ENCODE data around the gene MAP9.

MAP9 gene

DNA sequence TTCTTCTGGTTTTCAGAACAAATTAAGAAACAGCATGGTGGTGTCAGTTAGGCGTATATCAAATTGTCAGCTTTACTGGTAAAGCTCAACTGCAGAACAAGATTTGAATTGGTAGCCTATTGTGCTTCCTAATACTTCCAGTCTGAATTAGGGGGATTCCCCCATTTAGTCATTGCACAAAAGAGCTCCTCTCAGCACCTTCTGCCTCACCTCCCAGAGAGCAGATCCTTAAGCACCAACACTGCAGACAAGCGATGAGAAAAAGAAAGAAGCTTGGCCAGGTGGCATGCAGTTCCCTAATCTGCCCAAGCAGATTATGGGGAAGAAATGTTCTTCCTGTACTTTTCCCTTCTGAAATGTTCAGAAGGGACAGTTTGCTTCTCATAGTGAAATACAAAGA is 9.2 kb downstream of the MAP9 start:
- H3K9me3 ChIP-seq (ENCODE audit: control insufficient read depth in 5 of 5, low read length in 5 of 5), result no peaks in the 10 kb centered on the region
- no peaks in the 10 kb centered on the region for H3K4me1 ChIP-seq (ENCODE audit: control insufficient read depth in 5 of 5, insufficient read depth in 5 of 5, low read length in 5 of 5)
- no peak overlapping the region for H3K9ac ChIP-seq (ENCODE audit: low read length in 5 of 5)
- H3K27me3 ChIP-seq (ENCODE audit: control insufficient read depth in 5 of 5, insufficient read depth in 4 of 5, low read length in 5 of 5), result no peaks in the 10 kb centered on the region
- no peak overlapping the region for H3K27ac ChIP-seq (ENCODE audit: low read depth, low read length)
- H3K4me3 ChIP-seq (ENCODE audit: low read depth in 1 of 5, low read length in 5 of 5), result no peak overlapping the region
- H3K36me3 ChIP-seq (ENCODE audit: control insufficient read depth in 5 of 5, insufficient read depth in 5 of 5, low read length in 5 of 5), result peaks cover 0 to 7% (median 0%) of the 10 kb centered on the region in 5 donors

- H3K27ac ChIP-seq (ENCODE audit: low read depth, low read length), result no peak overlapping the region
- H3K9ac ChIP-seq (ENCODE audit: low read length in 5 of 5), result no peak overlapping the region
- H3K9me3 ChIP-seq (ENCODE audit: control insufficient read depth in 5 of 5, low read length in 5 of 5), result no peaks in the 10 kb centered on the region
- no peaks in the 10 kb centered on the region for H3K4me1 ChIP-seq (ENCODE audit: control insufficient read depth in 5 of 5, insufficient read depth in 5 of 5, low read length in 5 of 5)
- H3K36me3 ChIP-seq (ENCODE audit: control insufficient read depth in 5 of 5, insufficient read depth in 5 of 5, low read length in 5 of 5), result no peaks in the 10 kb centered on the region
- no peak overlapping the region for H3K4me3 ChIP-seq (ENCODE audit: low read depth in 1 of 5, low read length in 5 of 5)
- no peaks in the 10 kb centered on the region for H3K27me3 ChIP-seq (ENCODE audit: control insufficient read depth in 5 of 5, insufficient read depth in 4 of 5, low read length in 5 of 5)
Measured at GRCh38 chr4:155353923-155354540, 22.7 kb downstream of the MAP9 start.

DNA sequence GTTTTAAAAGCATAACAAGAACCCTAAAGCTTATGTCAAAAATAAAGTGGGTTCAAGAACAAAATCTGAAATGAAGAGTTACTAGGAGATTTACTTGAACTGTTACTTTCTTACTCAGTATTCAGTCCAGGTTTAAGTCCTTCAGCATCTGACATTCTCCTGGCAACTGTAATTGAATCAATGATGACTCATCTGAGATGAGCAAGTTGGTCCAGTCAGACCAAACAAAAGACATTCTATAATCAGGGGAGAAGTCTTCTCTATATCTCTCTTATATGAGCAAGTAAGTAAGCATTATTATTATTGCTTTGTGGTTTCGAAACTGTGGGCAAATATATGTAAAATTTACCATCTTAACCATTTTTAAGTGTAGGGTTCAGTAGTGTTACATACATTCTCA is 34.6 kb downstream of the MAP9 start:
- H3K36me3 ChIP-seq (ENCODE audit: control insufficient read depth in 5 of 5, insufficient read depth in 5 of 5, low read length in 5 of 5), result peaks cover 0 to 6% (median 0%) of the 10 kb centered on the region in 5 donors
- H3K9me3 ChIP-seq (ENCODE audit: control insufficient read depth in 5 of 5, low read length in 5 of 5), result no peaks in the 10 kb centered on the region
- no peak overlapping the region for H3K9ac ChIP-seq (ENCODE audit: low read length in 5 of 5)
- H3K27ac ChIP-seq (ENCODE audit: low read depth, low read length), result no peak overlapping the region
- H3K4me1 ChIP-seq (ENCODE audit: control insufficient read depth in 5 of 5, insufficient read depth in 5 of 5, low read length in 5 of 5), result no peaks in the 10 kb centered on the region
- H3K4me3 ChIP-seq (ENCODE audit: low read depth in 1 of 5, low read length in 5 of 5), result no peak overlapping the region
- H3K27me3 ChIP-seq (ENCODE audit: control insufficient read depth in 5 of 5, insufficient read depth in 4 of 5, low read length in 5 of 5), result peaks cover 0 to 3% (median 0%) of the 10 kb centered on the region in 5 donors

DNA sequence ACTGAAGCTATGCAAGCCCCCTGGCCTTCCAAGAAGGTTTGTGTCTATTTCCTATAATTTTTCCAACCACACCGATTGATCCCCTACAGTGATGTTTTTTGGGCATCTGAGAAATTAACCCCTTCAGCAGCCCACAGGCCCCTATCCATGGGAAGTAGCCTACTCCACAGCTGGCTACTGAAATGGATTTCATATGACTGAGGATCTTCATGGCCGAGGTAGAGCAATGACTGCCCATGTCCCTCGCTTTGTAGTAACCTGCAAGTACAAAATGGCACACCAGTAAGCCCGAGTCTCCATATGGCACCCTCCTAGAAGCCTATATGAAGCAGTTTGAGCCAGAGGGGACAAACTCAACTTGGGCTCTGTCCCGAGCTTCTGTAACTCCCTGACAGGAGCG is 36.8 kb downstream of the MAP9 start:
- Histone ChIP-seq H3K4me3 (ENCODE audit: low read depth in 1 of 5, low read length in 5 of 5) (no peak overlapping the region), H3K9ac (ENCODE audit: low read length in 5 of 5) (no peak overlapping the region), H3K4me1 (ENCODE audit: control insufficient read depth in 5 of 5, insufficient read depth in 5 of 5, low read length in 5 of 5) (no peaks in the 10 kb centered on the region), H3K27ac (ENCODE audit: low read depth, low read length) (no peak overlapping the region), H3K9me3 (ENCODE audit: control insufficient read depth in 5 of 5, low read length in 5 of 5) (no peaks in the 10 kb centered on the region), H3K36me3 (ENCODE audit: control insufficient read depth in 5 of 5, insufficient read depth in 5 of 5, low read length in 5 of 5) (peaks cover 0 to 5% (median 0%) of the 10 kb centered on the region in 5 donors), H3K27me3 (ENCODE audit: control insufficient read depth in 5 of 5, insufficient read depth in 4 of 5, low read length in 5 of 5) (peaks cover 0 to 3% (median 0%) of the 10 kb centered on the region in 5 donors)

DNA sequence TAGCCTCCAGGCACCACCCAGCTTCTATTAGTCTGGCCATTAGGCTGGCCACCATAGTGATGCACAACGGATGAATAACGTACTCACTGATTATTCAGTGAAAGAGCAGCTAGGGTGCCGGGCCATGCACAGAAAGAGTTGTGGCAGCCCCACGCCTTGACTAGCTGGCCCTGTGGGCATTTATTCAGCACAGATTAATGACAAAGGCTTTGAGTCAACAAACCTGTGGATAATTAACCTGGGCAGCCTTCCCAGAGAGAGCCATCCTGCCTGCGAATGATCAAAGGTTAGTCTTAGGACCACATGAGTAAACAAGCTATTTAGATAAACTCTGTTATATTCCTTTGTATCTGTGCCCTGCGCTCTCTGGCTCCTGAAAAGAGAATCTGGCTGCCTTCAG is 37.2 kb downstream of the MAP9 start:
- H3K36me3 ChIP-seq (ENCODE audit: control insufficient read depth in 5 of 5, insufficient read depth in 5 of 5, low read length in 5 of 5), result peaks cover 0 to 5% (median 0%) of the 10 kb centered on the region in 5 donors
- H3K27me3 ChIP-seq (ENCODE audit: control insufficient read depth in 5 of 5, insufficient read depth in 4 of 5, low read length in 5 of 5), result peaks cover 0 to 3% (median 0%) of the 10 kb centered on the region in 5 donors
- H3K4me3 ChIP-seq (ENCODE audit: low read depth in 1 of 5, low read length in 5 of 5), result no peak overlapping the region
- H3K27ac ChIP-seq (ENCODE audit: low read depth, low read length), result no peak overlapping the region
- H3K9ac ChIP-seq (ENCODE audit: low read length in 5 of 5), result no peak overlapping the region
- H3K9me3 ChIP-seq (ENCODE audit: control insufficient read depth in 5 of 5, low read length in 5 of 5), result no peaks in the 10 kb centered on the region
- no peaks in the 10 kb centered on the region for H3K4me1 ChIP-seq (ENCODE audit: control insufficient read depth in 5 of 5, insufficient read depth in 5 of 5, low read length in 5 of 5)

DNA sequence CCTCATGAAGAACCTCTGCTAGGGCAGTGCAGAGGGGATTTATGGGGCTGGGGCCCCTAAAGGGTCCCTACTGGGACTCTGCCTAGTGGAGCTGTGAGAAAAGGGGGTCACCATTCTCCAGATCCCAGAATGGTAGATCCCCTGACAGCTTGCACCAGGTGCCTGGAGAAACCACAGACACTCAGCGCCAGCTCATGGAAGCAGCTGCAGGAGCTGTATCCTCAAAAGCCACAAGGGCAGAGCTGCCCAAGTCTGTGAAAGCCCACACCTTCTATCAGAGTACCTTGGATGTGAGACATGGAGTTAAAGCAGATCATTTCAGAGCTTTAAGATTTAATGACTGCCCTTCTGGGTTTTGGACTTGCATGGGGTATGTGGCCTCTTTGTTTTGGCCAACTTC is 38.6 kb downstream of the MAP9 start:
- H3K4me3 ChIP-seq (ENCODE audit: low read depth in 1 of 5, low read length in 5 of 5), result no peak overlapping the region
- H3K36me3 ChIP-seq (ENCODE audit: control insufficient read depth in 5 of 5, insufficient read depth in 5 of 5, low read length in 5 of 5), result peaks cover 0 to 5% (median 0%) of the 10 kb centered on the region in 5 donors
- H3K4me1 ChIP-seq (ENCODE audit: control insufficient read depth in 5 of 5, insufficient read depth in 5 of 5, low read length in 5 of 5), result no peaks in the 10 kb centered on the region
- no peak overlapping the region for H3K27ac ChIP-seq (ENCODE audit: low read depth, low read length)
- H3K9ac ChIP-seq (ENCODE audit: low read length in 5 of 5), result no peak overlapping the region
- no peaks in the 10 kb centered on the region for H3K9me3 ChIP-seq (ENCODE audit: control insufficient read depth in 5 of 5, low read length in 5 of 5)
- H3K27me3 ChIP-seq (ENCODE audit: control insufficient read depth in 5 of 5, insufficient read depth in 4 of 5, low read length in 5 of 5), result peaks cover 0 to 3% (median 0%) of the 10 kb centered on the region in 5 donors

DNA sequence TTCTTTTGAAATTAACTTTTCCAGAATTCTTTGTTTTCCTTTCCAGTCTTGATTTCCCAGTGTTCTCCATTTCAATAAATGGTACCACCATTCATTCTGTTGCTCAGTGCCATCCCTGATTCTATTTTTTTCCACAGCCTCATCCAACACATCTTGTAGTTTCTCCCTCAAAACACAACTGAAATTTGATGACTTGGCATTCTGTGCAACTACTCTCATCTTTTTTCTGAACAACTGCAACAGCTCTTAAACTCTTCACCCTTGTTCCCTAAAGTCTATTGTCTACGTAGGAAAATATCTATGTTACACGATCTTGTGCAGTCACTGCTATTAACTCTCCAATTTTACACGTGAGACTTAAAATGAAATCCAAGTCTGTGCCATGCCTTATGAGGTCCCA is 40.5 kb downstream of the MAP9 start:
- Histone ChIP-seq H3K4me3 (ENCODE audit: low read depth in 1 of 5, low read length in 5 of 5) (no peak overlapping the region), H3K27ac (ENCODE audit: low read depth, low read length) (no peak overlapping the region), H3K4me1 (ENCODE audit: control insufficient read depth in 5 of 5, insufficient read depth in 5 of 5, low read length in 5 of 5) (no peaks in the 10 kb centered on the region), H3K9me3 (ENCODE audit: control insufficient read depth in 5 of 5, low read length in 5 of 5) (no peaks in the 10 kb centered on the region), H3K27me3 (ENCODE audit: control insufficient read depth in 5 of 5, insufficient read depth in 4 of 5, low read length in 5 of 5) (peaks cover 0 to 3% (median 0%) of the 10 kb centered on the region in 5 donors), H3K9ac (ENCODE audit: low read length in 5 of 5) (no peak overlapping the region), H3K36me3 (ENCODE audit: control insufficient read depth in 5 of 5, insufficient read depth in 5 of 5, low read length in 5 of 5) (no peaks in the 10 kb centered on the region)

DNA sequence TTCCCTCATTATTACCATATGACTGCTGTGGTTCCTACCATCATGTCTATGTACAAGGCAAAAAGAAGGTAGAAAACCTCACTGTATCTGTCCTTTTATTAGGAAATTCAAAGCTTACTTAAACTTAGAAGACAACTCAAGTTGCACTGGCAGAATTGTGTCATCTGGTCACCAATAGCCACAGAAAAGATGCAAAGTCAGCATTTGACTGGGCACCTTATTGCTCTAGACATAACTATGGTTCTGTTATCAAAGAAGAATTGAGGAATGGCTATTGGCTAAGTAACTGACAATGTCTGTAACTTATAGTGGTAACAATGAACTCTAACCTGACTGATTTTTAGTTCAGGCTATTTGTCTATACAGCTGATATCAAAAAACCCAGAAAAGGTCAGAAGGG is 45.3 kb downstream of the MAP9 start:
- H3K9ac ChIP-seq (ENCODE audit: low read length in 5 of 5), result no peak overlapping the region
- no peaks in the 10 kb centered on the region for H3K4me1 ChIP-seq (ENCODE audit: control insufficient read depth in 5 of 5, insufficient read depth in 5 of 5, low read length in 5 of 5)
- H3K27ac ChIP-seq (ENCODE audit: low read depth, low read length), result no peak overlapping the region
- H3K27me3 ChIP-seq (ENCODE audit: control insufficient read depth in 5 of 5, insufficient read depth in 4 of 5, low read length in 5 of 5), result no peaks in the 10 kb centered on the region
- H3K4me3 ChIP-seq (ENCODE audit: low read depth in 1 of 5, low read length in 5 of 5), result no peak overlapping the region
- H3K36me3 ChIP-seq (ENCODE audit: control insufficient read depth in 5 of 5, insufficient read depth in 5 of 5, low read length in 5 of 5), result no peaks in the 10 kb centered on the region
- H3K9me3 ChIP-seq (ENCODE audit: control insufficient read depth in 5 of 5, low read length in 5 of 5), result no peaks in the 10 kb centered on the region

GRCh38 chr4:155322782-155323181 is 54.0 kb downstream of the MAP9 start:
- no peak overlapping the region for H3K4me3 ChIP-seq (ENCODE audit: low read depth in 1 of 5, low read length in 5 of 5)
- no peak overlapping the region for H3K27ac ChIP-seq (ENCODE audit: low read depth, low read length)
- no peaks in the 10 kb centered on the region for H3K9me3 ChIP-seq (ENCODE audit: control insufficient read depth in 5 of 5, low read length in 5 of 5)
- H3K36me3 ChIP-seq (ENCODE audit: control insufficient read depth in 5 of 5, insufficient read depth in 5 of 5, low read length in 5 of 5), result no peaks in the 10 kb centered on the region
- no peak overlapping the region for H3K9ac ChIP-seq (ENCODE audit: low read length in 5 of 5)
- peaks cover 0 to 2% (median 0%) of the 10 kb centered on the region in 5 donors for H3K27me3 ChIP-seq (ENCODE audit: control insufficient read depth in 5 of 5, insufficient read depth in 4 of 5, low read length in 5 of 5)
- no peaks in the 10 kb centered on the region for H3K4me1 ChIP-seq (ENCODE audit: control insufficient read depth in 5 of 5, insufficient read depth in 5 of 5, low read length in 5 of 5)

GRCh38 chr4:155321006-155321405 is 55.8 kb downstream of the MAP9 start:
- Histone ChIP-seq H3K27me3 (ENCODE audit: control insufficient read depth in 5 of 5, insufficient read depth in 4 of 5, low read length in 5 of 5) (peaks cover 0 to 2% (median 0%) of the 10 kb centered on the region in 5 donors), H3K9ac (ENCODE audit: low read length in 5 of 5) (no peak overlapping the region), H3K4me3 (ENCODE audit: low read depth in 1 of 5, low read length in 5 of 5) (no peak overlapping the region), H3K9me3 (ENCODE audit: control insufficient read depth in 5 of 5, low read length in 5 of 5) (no peaks in the 10 kb centered on the region), H3K36me3 (ENCODE audit: control insufficient read depth in 5 of 5, insufficient read depth in 5 of 5, low read length in 5 of 5) (no peaks in the 10 kb centered on the region), H3K4me1 (ENCODE audit: control insufficient read depth in 5 of 5, insufficient read depth in 5 of 5, low read length in 5 of 5) (no peaks in the 10 kb centered on the region), H3K27ac (ENCODE audit: low read depth, low read length) (no peak overlapping the region)
